K562 (cell line): ENCODE data around the gene EPSTI1. TPM values are rescaled to one million over a fixed set of nuclear protein-coding genes. Genes with fewer than 3 reads are reported as not detected.

Experiments
- BDP1 ChIP-seq: IDR thresholded peaks from 3 replicates; pipeline ENCODE4 v1.6.1; 2011; ENCODE audit not compliant: insufficient read length, insufficient read depth
- E2F4 ChIP-seq: sonication (generic); formaldehyde crosslinking; IDR thresholded peaks from 2 replicates; pipeline ENCODE4 v1.8.0; 2022; ENCODE audit warnings: mild to moderate bottlenecking, low read depth, missing genetic modification reagents
- PURB ChIP-seq: sonication (generic); formaldehyde crosslinking; IDR thresholded peaks from 2 replicates; pipeline ENCODE4 v1.9.0; 2021; ENCODE audit warnings: low read depth, mild to moderate bottlenecking, missing genetic modification reagents
- SMARCE1 ChIP-seq: fragments of 450-650 bp; IDR thresholded peaks from 2 replicates; pipeline ENCODE4 v1.7.1; 2016; ENCODE audit warnings: mild to moderate bottlenecking
- YY1 ChIP-seq, 3 experiments: IDR thresholded peaks; 2 replicates each; pipeline ENCODE4 v1.6.1; 2011; ENCODE audit warnings: low read length in 2 of 3, mild to moderate bottlenecking in 2 of 3, moderate library complexity in 2 of 3, borderline replicate concordance in 1 of 3, control low read depth in 1 of 3, low read depth in 1 of 3; ENCODE audit not compliant: insufficient read depth in 3 of 3, insufficient replicate concordance in 2 of 3, control insufficient read depth in 1 of 3, insufficient read length in 1 of 3; ENCODE audit errors: extremely low read depth in 1 of 3
- ZNF143 ChIP-seq: sonication (generic); formaldehyde crosslinking; IDR thresholded peaks from 2 replicates; pipeline ENCODE4 v1.9.0; 2022; ENCODE audit warnings: mild to moderate bottlenecking, missing genetic modification reagents
- ZNF518B ChIP-seq: fragments of 250-450 bp; sonication (Bioruptor Pico); IDR thresholded peaks from 2 replicates; pipeline ENCODE4 v1.5.0; 2021; ENCODE audit warnings: mild to moderate bottlenecking, moderate library complexity
- polyA plus RNA-seq, 8 experiments: library from polyadenylated mRNA; depleted of rRNA in 4 of 8; stranded (reverse) in 5 of 8; unstranded in 3 of 8; fragments of >200 nt; fragmentation: Nextera tagmentation in 2 of 8; fragmentation: Illumina TruSeq in 1 of 8; extraction: Ambion mirVana in 2 of 8; extraction: Trizol in 1 of 8; gene quantifications; 2 replicates each; pipeline versions ENCODE4 v1.2.1 to v1.2.3, GENCODE V29; 2011 to 2014; ENCODE audit warnings: inconsistent platforms in 1 of 8, missing spikeins in 1 of 8
- total RNA-seq, 7 experiments: library from RNA; depleted of rRNA in 6 of 7; stranded (reverse); fragments of >200 nt in 6 of 7; fragmentation: Illumina TruSeq in 2 of 7; extraction: Trizol in 2 of 7; gene quantifications; 2 replicates each; pipeline versions ENCODE4 v1.2.1 to v1.2.3, GENCODE V29; 2011 to 2021; ENCODE audit warnings: low replicate concordance in 1 of 7
- TF ChIP-seq, protein P1 (sequence below): fragments of 450-650 bp; IDR thresholded peaks from 2 replicates; pipeline ENCODE4 v1.6.1; 2016
- TF ChIP-seq, protein P2 (sequence below): fragments of 200-800 bp; sonication (Bioruptor generic); IDR thresholded peaks from 2 replicates; pipeline ENCODE4 v1.6.1; 2017; ENCODE audit warnings: missing genetic modification characterization, missing compliant biosample characterization
- TF ChIP-seq, protein P3 (sequence below): conservative IDR thresholded peaks from 2 replicates; pipeline ENCODE4 v1.6.1; 2011; ENCODE audit warnings: low read depth, mild to moderate bottlenecking, low read length; ENCODE audit not compliant: control insufficient read depth
- TF ChIP-seq, protein P4 (sequence below): sonication (generic); IDR thresholded peaks from 2 replicates; pipeline ENCODE4 v1.6.1; 2016

The EPSTI1 gene
- total and polyA plus RNA-seq, 9 of the 15 experiments (the other 6 are each of a cell fraction or from before 2014, with no cell fraction given), result 0.18 to 1.0 TPM; not detected in 7

DNA sequence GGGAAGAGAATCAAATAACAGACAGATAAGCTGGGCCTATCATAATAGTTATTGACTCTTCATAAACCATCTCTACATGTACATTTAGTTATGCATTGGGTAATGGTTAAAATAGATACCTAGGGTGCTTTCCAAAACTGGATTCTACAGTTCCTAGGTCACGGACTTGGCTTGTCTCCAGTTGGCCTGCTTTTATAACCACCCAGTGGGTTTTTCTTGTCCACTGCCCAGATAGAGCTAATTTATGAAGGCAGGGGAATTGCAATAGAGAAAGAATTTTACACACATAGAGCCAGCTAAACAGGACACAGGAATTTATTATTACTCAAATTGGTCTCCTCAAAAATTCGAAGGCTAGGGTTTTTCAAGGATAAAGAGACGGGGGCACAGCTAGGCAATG lies 113.3 kb downstream of the EPSTI1 start (continued):
- TF ChIP-seq YY1 (IDR thresholded peaks at IDR 0.05; ENCODE audit: borderline replicate concordance in 1 of 3, control insufficient read depth in 1 of 3, extremely low read depth in 1 of 3, insufficient read depth in 3 of 3, insufficient read length in 1 of 3, insufficient replicate concordance in 2 of 3, low read depth in 1 of 3, low read length in 2 of 3) (no peak), ZNF143 (CRISPR knock-in tag) (no peak), E2F4 (CRISPR knock-in tag) (no peak), ZNF518B (no peak), BDP1 (no peak), SMARCE1 (no peak), PURB (CRISPR knock-in tag) (no peak)
- TF ChIP-seq, protein P1, sequence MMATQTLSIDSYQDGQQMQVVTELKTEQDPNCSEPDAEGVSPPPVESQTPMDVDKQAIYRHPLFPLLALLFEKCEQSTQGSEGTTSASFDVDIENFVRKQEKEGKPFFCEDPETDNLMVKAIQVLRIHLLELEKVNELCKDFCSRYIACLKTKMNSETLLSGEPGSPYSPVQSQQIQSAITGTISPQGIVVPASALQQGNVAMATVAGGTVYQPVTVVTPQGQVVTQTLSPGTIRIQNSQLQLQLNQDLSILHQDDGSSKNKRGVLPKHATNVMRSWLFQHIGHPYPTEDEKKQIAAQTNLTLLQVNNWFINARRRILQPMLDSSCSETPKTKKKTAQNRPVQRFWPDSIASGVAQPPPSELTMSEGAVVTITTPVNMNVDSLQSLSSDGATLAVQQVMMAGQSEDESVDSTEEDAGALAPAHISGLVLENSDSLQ, result no peak
- TF ChIP-seq, protein P2, sequence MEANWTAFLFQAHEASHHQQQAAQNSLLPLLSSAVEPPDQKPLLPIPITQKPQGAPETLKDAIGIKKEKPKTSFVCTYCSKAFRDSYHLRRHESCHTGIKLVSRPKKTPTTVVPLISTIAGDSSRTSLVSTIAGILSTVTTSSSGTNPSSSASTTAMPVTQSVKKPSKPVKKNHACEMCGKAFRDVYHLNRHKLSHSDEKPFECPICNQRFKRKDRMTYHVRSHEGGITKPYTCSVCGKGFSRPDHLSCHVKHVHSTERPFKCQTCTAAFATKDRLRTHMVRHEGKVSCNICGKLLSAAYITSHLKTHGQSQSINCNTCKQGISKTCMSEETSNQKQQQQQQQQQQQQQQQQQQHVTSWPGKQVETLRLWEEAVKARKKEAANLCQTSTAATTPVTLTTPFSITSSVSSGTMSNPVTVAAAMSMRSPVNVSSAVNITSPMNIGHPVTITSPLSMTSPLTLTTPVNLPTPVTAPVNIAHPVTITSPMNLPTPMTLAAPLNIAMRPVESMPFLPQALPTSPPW, result no peak
- TF ChIP-seq, protein P3, sequence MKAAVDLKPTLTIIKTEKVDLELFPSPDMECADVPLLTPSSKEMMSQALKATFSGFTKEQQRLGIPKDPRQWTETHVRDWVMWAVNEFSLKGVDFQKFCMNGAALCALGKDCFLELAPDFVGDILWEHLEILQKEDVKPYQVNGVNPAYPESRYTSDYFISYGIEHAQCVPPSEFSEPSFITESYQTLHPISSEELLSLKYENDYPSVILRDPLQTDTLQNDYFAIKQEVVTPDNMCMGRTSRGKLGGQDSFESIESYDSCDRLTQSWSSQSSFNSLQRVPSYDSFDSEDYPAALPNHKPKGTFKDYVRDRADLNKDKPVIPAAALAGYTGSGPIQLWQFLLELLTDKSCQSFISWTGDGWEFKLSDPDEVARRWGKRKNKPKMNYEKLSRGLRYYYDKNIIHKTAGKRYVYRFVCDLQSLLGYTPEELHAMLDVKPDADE, result no peak
- TF ChIP-seq, protein P4, sequence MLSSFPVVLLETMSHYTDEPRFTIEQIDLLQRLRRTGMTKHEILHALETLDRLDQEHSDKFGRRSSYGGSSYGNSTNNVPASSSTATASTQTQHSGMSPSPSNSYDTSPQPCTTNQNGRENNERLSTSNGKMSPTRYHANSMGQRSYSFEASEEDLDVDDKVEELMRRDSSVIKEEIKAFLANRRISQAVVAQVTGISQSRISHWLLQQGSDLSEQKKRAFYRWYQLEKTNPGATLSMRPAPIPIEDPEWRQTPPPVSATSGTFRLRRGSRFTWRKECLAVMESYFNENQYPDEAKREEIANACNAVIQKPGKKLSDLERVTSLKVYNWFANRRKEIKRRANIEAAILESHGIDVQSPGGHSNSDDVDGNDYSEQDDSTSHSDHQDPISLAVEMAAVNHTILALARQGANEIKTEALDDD, result no peak
- TF ChIP-seq, all 486 proteins: peak for 0
